Right forelimb (tissue), 1 donor: Measurements from ENCODE around the gene ARFRP1.
A peak's percentile ranks its signal among the peaks of the same experiment; 100 is the strongest.
"Not testable (repeated sequence)": the region's sequence is repeated elsewhere in the genome, so short reads cannot be mapped to it uniquely, and the experiment has no call there.

Experiments used
- DNase-seq: peaks from one replicate; pipeline ENCODE4 v3.0.0-alpha.2; 2018

ARFRP1 gene

DNA sequence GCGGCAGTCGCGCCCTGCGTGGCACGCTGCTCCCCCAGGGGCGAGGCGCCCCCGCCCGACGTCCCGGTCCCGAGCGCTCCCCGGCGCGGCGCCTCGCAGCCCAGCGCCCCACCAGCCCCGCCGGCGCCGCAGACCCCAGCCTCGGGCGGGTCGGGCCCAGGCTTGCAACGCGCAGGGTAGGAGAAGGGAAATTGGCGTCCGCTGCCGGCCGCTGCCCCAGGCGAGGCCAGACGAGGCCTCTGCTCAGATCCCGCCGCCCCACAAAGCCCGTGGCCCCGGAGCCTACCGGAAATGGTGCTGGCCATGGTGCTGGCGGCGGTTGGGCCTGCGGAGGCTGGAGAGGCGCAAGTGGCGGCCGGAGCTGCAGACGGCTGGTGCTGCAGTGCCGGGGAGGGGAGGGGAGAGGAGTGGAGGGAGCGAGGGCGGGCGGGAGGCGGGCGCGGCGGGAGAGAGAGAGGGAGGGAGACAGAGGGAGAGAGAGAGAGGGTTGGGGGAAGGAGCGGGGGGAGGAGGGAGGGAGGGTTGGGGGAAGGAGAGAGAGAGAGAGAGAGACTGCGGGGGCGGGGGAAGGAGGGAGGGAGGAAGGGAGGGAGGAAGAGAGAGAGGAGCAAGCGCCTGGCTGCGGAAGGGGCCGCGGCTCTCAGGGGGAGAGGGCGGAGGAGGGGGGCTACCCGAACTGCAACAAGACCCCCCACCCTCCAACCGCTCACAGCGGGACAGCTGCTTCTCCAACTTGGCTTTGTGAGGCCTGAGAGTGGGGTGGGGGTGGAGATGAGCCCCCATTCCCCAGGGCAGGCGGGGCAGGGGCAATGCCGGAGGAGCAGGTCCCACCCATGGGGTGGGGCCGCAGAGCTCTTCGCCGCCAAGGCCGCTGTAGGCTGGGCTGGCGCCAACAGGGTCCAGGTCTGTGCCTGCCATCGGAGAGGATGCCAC lies 54.5 kb downstream of the ARFRP1 start, which contains the start of gene STMN3:
STMN3 (minus strand) TSS at position 384 of the 933 bp plus-strand sequence; CDS start at position 305, 79 bp downstream.
- DNase-seq, result peak; percentile 93

GRCh38 chr20:63652192-63652980 lies 55.4 kb downstream of the ARFRP1 start:
- peak; percentile 64 for DNase-seq

GRCh38 chr20:63651942-63652191 lies 55.9 kb downstream of the ARFRP1 start:
- DNase-seq, result no peak

DNA sequence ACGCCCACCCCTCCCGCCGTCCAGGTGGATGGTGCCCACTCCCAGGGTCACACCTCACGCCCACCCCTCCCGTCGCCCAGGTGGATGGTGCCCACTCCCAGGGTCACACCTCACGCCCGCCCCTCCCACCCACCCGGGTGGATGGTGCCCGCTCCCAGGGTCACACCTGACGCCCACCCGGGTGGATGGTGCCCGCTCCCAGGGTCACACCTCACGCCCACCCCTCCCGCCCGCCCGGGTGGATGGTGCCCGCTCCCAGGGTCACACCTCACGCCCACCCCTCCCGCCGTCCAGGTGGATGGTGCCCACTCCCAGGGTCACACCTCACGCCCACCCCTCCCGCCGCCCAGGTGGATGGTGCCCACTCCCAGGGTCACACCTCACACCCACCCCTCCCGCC lies 57.3 kb downstream of the ARFRP1 start:
- DNase-seq, result not testable (repeated sequence)

DNA sequence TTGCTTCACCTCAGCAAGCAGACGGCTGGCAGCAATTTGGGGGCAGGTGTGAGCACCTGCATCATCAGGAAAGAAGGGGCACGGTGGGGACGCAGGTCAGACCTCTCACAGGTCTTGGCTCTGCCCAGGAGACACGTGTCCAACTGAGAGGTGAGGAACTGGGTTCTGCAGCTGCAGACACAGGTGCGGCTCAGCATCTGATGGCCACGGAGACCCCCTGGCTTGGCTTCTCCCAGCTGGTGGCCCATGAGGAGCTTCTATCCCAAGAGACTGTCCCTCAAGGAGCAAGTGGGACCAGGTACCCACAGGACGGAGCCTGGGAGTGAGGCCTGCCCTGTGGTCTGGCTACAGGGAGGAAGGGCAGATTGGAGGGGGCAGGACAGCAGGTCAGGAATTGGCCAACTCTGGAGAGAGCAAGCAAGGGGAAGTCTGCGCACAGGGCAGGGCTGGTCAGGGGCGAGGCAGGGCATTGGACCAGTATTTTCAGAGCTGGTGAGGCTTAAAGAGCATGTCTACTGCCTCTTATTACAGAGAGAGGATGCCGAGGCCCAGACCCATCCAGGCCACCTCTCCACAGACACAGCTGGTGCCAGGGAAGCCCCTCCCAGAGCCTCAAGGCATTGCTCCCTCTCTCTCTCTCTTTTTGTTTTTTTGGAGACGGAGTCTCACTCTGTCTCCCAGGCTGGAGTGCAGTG lies 58.7 kb downstream of the ARFRP1 start:
- no peak for DNase-seq
